Caco-2 (cell line): Measurements from ENCODE around the gene TBX15. TPM values are rescaled to one million over a fixed set of nuclear protein-coding genes. Genes with fewer than 3 reads are reported as not detected.

ENCODE experiments used
- BruUV-seq: library from RNA; stranded (reverse); fragments of 400-500 nt; replicated peaks from 2 replicates; lab custom pipeline; 2021; lab: Mats Ljungman, UMichigan
- CTCF ChIA-PET: fragments of 300-600 bp; sonication (Branson Sonifier 250); formaldehyde crosslinking; loops from one replicate; lab custom pipeline; 2022; ENCODE audit warnings: antibody characterized with exemption; lab: Charles Lee
- POLR2A ChIA-PET: fragments of 300-600 bp; sonication (Branson Sonifier 250); formaldehyde crosslinking; loops from one replicate; lab custom pipeline; 2022; ENCODE audit warnings: antibody characterized with exemption; lab: Charles Lee
- DNase-seq, 2 experiments: peaks; one replicate each; pipeline versions ENCODE4 v3.0.0 to v3.0.0-alpha.2; 2020 to 2022
- H3K27me3 ChIP-seq: replicated peaks from 2 replicates; pipeline ENCODE4 v1.6.0; 2011; ENCODE audit warnings: low read length; ENCODE audit not compliant: control insufficient read depth, insufficient read depth
- H3K36me3 ChIP-seq: 2 replicates; pipeline ENCODE4 v1.5.1; 2011; ENCODE audit warnings: low read length; ENCODE audit not compliant: control insufficient read depth, insufficient read depth
- H3K4me1 ChIP-seq: fragments of 250-450 bp; sonication (Bioruptor Pico); 2 replicates; pipeline ENCODE4 v1.5.1; 2020; ENCODE audit warnings: mild to moderate bottlenecking
- H3K4me3 ChIP-seq: 2 replicates; pipeline ENCODE4 v1.5.1; 2011; ENCODE audit warnings: low read depth, mild to moderate bottlenecking, control low read depth, low read length
- H3K9me3 ChIP-seq: fragments of 250-450 bp; sonication (Bioruptor Pico); 2 replicates; pipeline ENCODE4 v1.5.1; 2020; ENCODE audit warnings: mild to moderate bottlenecking, moderate library complexity
- H3K27ac Mint-ChIP-seq: one replicate; pipeline ENCODE4 v1.8.0; 2022; ENCODE audit warnings: mixed read lengths; ENCODE audit not compliant: unreplicated experiment
- H3K27me3 Mint-ChIP-seq: one replicate; pipeline ENCODE4 v1.8.0; 2022; ENCODE audit warnings: mixed read lengths; ENCODE audit not compliant: insufficient read depth, unreplicated experiment
- H3K36me3 Mint-ChIP-seq: one replicate; pipeline ENCODE4 v1.8.0; 2022; ENCODE audit warnings: mild to moderate bottlenecking, mixed read lengths; ENCODE audit not compliant: insufficient read depth, unreplicated experiment
- H3K4me1 Mint-ChIP-seq: one replicate; pipeline ENCODE4 v1.8.0; 2022; ENCODE audit warnings: low read depth, mixed read lengths; ENCODE audit not compliant: unreplicated experiment
- H3K4me3 Mint-ChIP-seq: one replicate; pipeline ENCODE4 v1.8.0; 2022; ENCODE audit warnings: mild to moderate bottlenecking, moderate library complexity, mixed read lengths; ENCODE audit not compliant: unreplicated experiment
- H3K9me3 Mint-ChIP-seq: one replicate; pipeline ENCODE4 v1.8.0; 2022; ENCODE audit warnings: mixed read lengths; ENCODE audit not compliant: unreplicated experiment
- CTCF ChIP-seq, 2 experiments: fragments of 200-600 bp in 1 of 2; IDR thresholded peaks; 1 replicate in 1 of 2; 2 replicates in 1 of 2; pipeline versions ENCODE4 v1.5.1 to v1.8.0; 2011 to 2022; ENCODE audit warnings: antibody characterized with exemption in 1 of 2, control low read depth in 1 of 2, inconsistent platforms in 1 of 2, low read depth in 1 of 2, low read length in 1 of 2, mild to moderate bottlenecking in 1 of 2, moderate library complexity in 1 of 2; ENCODE audit not compliant: insufficient read depth in 1 of 2, severe bottlenecking in 1 of 2, unreplicated experiment in 1 of 2
- intact Hi-C: fragments of 100-400 bp; cut with micrococcal nuclease; formaldehyde crosslinking; loops from one replicate; pipeline ENCODE4 v1.10.0; 2022; ENCODE audit not compliant: unreplicated experiment
- total RNA-seq: library from RNA; stranded (reverse); gene quantifications from 2 replicates; pipeline ENCODE4 v1.2.3, GENCODE V29; 2022

The TBX15 gene
- total RNA-seq, 1 experiment from 2014 or later = 0.11 TPM

DNA sequence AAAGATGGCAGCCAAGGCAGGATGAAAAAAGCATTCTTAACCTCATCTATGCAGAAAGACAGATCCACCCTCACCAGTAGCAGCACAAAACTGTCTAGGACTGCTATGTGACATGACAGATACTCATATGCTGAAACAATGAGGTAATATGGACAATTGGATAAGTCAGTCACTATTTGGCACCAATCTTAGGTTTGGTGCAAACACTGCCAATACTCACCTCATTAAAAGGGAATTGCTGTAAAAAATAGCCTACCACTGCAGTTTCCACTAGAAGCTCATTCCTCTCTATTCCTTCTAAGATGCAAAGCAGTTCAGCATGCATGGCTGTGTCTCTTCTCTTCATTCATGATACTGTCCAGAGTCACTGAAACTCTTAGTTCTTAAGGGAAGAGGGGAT, 91.7 kb downstream of the TBX15 start:
- POLR2A ChIA-PET = no interaction called here
- Mint-ChIP-seq H3K27me3 (no peaks in the 10 kb centered on the region), H3K27ac (no peak overlapping the region), H3K4me1 (no peaks in the 10 kb centered on the region), H3K9me3 (no peaks in the 10 kb centered on the region), H3K36me3 (no peaks in the 10 kb centered on the region), H3K4me3 (no peak overlapping the region)
- TF ChIP-seq CTCF (IDR thresholded peaks at IDR 0.05; ENCODE audit: insufficient read depth in 1 of 2, low read depth in 1 of 2, low read length in 1 of 2, severe bottlenecking in 1 of 2, unreplicated experiment in 1 of 2) = no peak
- DNase-seq = no peak
- intact Hi-C loops = no loop called here
- H3K36me3 ChIP-seq = no peaks in the 10 kb centered on the region
- no peaks in the 10 kb centered on the region for H3K4me1 ChIP-seq
- H3K4me3 ChIP-seq = no peak overlapping the region
- CTCF ChIA-PET = no interaction called here
- no TSS peak for BruUV-seq
- H3K9me3 ChIP-seq = no peaks in the 10 kb centered on the region
- H3K27me3 ChIP-seq = no peaks in the 10 kb centered on the region

DNA sequence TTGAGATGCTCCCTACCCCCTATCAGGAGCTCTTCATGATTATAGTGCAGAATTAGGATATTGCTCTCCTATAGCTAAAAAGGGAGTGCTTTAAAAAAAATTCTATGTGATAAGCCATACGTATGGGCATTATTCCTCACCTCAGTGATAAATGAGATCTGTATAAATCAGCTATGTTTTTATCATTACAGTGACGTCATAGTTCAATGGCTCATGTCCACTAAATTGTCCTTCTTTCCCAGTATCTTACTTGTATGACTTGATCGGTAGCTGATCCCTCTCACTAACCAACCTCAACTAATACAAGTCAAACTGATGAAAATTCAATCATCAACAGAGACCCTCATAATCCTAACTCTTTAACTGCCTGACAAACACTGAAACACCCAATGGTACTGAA, 93.3 kb downstream of the TBX15 start:
- POLR2A ChIA-PET = no interaction called here
- no peak overlapping the region for H3K27ac Mint-ChIP-seq
- H3K9me3 Mint-ChIP-seq = no peaks in the 10 kb centered on the region
- H3K4me1 Mint-ChIP-seq = no peaks in the 10 kb centered on the region
- H3K4me3 Mint-ChIP-seq = no peak overlapping the region
- intact Hi-C loops = no loop called here
- H3K27me3 ChIP-seq = no peaks in the 10 kb centered on the region
- H3K36me3 Mint-ChIP-seq = no peaks in the 10 kb centered on the region
- no peak overlapping the region for H3K4me3 ChIP-seq
- no peak for DNase-seq
- no peaks in the 10 kb centered on the region for H3K36me3 ChIP-seq
- H3K4me1 ChIP-seq = no peaks in the 10 kb centered on the region
- no peak for TF ChIP-seq CTCF (IDR thresholded peaks at IDR 0.05; ENCODE audit: insufficient read depth in 1 of 2, low read depth in 1 of 2, low read length in 1 of 2, severe bottlenecking in 1 of 2, unreplicated experiment in 1 of 2)
- H3K27me3 Mint-ChIP-seq = peaks cover 3% of the 10 kb centered on the region
- BruUV-seq = no TSS peak
- CTCF ChIA-PET = no interaction called here
- H3K9me3 ChIP-seq = no peaks in the 10 kb centered on the region

- peaks cover 3% of the 10 kb centered on the region for H3K27me3 Mint-ChIP-seq
- ChIA-PET CTCF (no interaction called here), POLR2A (no interaction called here)
- TF ChIP-seq CTCF (IDR thresholded peaks at IDR 0.05; ENCODE audit: insufficient read depth in 1 of 2, low read depth in 1 of 2, low read length in 1 of 2, severe bottlenecking in 1 of 2, unreplicated experiment in 1 of 2) = no peak
- H3K36me3 ChIP-seq = no peaks in the 10 kb centered on the region
- no peak overlapping the region for H3K4me3 Mint-ChIP-seq
- DNase-seq = no peak
- no peaks in the 10 kb centered on the region for H3K4me1 ChIP-seq
- no peaks in the 10 kb centered on the region for H3K9me3 Mint-ChIP-seq
- H3K27me3 ChIP-seq = no peaks in the 10 kb centered on the region
- H3K9me3 ChIP-seq = no peaks in the 10 kb centered on the region
- no peak overlapping the region for H3K4me3 ChIP-seq
- intact Hi-C loops = no loop called here
- no TSS peak for BruUV-seq
- H3K27ac Mint-ChIP-seq = no peak overlapping the region
- H3K36me3 Mint-ChIP-seq = no peaks in the 10 kb centered on the region
- no peaks in the 10 kb centered on the region for H3K4me1 Mint-ChIP-seq
Observed at GRCh38 chr1:118890851-118891384, 97.2 kb downstream of the TBX15 start.
